ENCODE measurements around the gene RAD54L2. TPM values are rescaled to one million over a fixed set of nuclear protein-coding genes. Genes with fewer than 3 reads are reported as not detected.
"Not testable (repeated sequence)": the region's sequence is repeated elsewhere in the genome, so short reads cannot be mapped to it uniquely, and the experiment has no call there.

RAD54L2 gene
- total RNA-seq, 1 experiment from 2014 or later: 29.5 TPM

- Histone ChIP-seq H3K4me3 (no peak overlapping the region), H3K27me3 (no peaks in the 10 kb centered on the region), H3K27ac (no peak overlapping the region), H3K36me3 (no peaks in the 10 kb centered on the region), H3K4me1 (no peaks in the 10 kb centered on the region), H3K9me3 (replicated peaks) (no peaks in the 10 kb centered on the region)
- DNase-seq: no peak
Measured at GRCh38 chr3:51530485-51530884, 8.0 kb upstream of the RAD54L2 start.

GRCh38 chr3:51535146-51536019, 3.1 kb upstream of the RAD54L2 start:
- H3K36me3 ChIP-seq: no peaks in the 10 kb centered on the region
- no peak for DNase-seq
- peaks cover 9% of the 10 kb centered on the region; the same call in 1 of the 2 replicates for H3K4me1 ChIP-seq
- no peaks in the 10 kb centered on the region for H3K27me3 ChIP-seq
- H3K9me3 ChIP-seq (replicated peaks): no peaks in the 10 kb centered on the region
- no peak overlapping the region for H3K27ac ChIP-seq
- H3K4me3 ChIP-seq: no peak overlapping the region

DNA sequence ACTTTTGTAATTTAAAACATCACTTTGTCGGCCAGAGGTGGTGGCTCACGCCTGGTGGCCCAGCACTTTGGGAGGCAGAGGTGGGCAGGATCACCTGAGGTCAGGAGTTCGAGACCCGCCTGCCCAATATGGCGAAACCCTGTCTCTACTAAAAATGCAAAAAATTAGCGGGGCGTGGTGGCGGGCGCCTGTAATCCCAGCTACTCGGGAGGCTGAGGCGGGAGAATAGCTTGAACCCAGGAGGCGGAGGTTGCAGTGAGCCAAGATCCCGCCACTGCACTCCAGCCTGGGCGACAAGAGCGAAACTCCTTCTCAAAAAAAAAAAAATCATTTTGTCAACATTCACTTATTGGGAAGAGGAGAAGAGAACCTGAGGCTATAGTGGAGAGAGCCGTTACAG, 888 bp upstream of the RAD54L2 start:
- peak overlapping the region; percentile 92 for H3K4me3 ChIP-seq
- not testable (repeated sequence) for H3K4me1 ChIP-seq; H3K27ac ChIP-seq; H3K9me3 ChIP-seq (replicated peaks); H3K36me3 ChIP-seq; H3K27me3 ChIP-seq; DNase-seq

DNA sequence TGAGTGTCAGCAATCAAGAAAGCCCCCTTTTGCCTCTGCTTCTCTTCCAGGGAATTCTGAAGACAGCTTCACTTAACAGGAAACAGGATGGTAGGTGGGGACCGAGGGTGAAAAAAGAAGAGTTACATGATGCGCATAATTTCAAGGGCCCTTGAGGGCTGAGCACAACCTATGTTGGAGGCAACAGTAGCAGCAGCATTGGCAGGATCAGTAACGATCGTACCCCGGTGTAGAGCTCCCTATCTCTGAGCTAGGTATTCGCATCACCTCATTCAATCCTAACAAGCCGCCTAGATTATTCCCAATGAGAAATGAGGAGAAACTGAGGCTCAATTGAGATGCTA, 432 bp upstream of the RAD54L2 start:
- Histone ChIP-seq H3K36me3 (no peaks in the 10 kb centered on the region), H3K4me1 (peaks cover 9% of the 10 kb centered on the region; the same call in 1 of the 2 replicates), H3K27me3 (no peaks in the 10 kb centered on the region), H3K9me3 (replicated peaks) (no peaks in the 10 kb centered on the region), H3K27ac (no peak overlapping the region; the same call in 1 of the 2 replicates), H3K4me3 (peak overlapping the region; percentile 92)
- no peak for DNase-seq

DNA sequence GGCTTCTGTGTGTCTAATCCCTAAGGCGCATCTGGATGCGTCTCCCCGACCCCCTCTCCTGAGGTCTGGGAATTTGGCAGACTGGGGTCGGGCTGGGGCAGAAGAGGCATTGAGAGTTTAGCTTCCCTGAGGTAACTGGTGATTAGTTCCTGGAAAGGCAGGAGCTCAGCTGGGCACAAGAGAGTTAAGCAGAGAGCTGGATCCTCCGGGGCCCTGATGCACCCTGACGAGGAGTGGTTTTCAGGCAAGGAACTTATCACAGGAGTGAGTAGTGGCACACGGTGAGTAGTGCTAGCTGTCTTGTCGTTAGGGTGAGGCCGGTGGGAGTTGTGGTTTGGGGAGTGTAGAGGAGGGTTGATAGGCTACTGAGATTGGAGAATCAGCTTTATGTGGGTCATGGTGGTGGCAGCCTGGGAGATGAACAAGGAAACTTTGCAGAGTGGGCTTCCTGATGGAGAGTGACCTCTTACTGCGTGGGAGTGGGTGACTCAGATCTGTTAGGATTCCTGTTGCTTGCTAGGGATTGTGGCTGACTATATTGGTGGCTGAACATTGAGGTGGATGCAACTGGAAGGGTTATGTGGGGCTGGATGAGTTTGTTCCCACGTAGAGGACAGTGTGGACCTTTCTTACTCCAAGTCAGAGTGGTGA, 897 bp downstream of the RAD54L2 start:
- Histone ChIP-seq H3K27ac (peak overlapping the region; percentile 53), H3K9me3 (replicated peaks) (no peaks in the 10 kb centered on the region), H3K4me1 (peaks cover 9% of the 10 kb centered on the region; the same call in 1 of the 2 replicates), H3K27me3 (no peaks in the 10 kb centered on the region), H3K4me3 (peak overlapping the region; percentile 92), H3K36me3 (no peaks in the 10 kb centered on the region; the same call in 1 of the 2 replicates)
- peak; percentile 11 to 35 for DNase-seq

GRCh38 chr3:51542596-51542995, 4.1 kb downstream of the RAD54L2 start:
- H3K4me3 ChIP-seq; H3K27ac ChIP-seq; H3K36me3 ChIP-seq; H3K27me3 ChIP-seq; H3K9me3 ChIP-seq (replicated peaks); H3K4me1 ChIP-seq; DNase-seq: not testable (repeated sequence)

GRCh38 chr3:51544011-51544775, 5.7 kb downstream of the RAD54L2 start:
- Histone ChIP-seq H3K36me3 (peaks cover 7% of the 10 kb centered on the region), H3K4me1 (peaks cover 6% of the 10 kb centered on the region; the same call in 1 of the 2 replicates), H3K9me3 (replicated peaks) (no peaks in the 10 kb centered on the region), H3K4me3 (no peak overlapping the region), H3K27me3 (no peaks in the 10 kb centered on the region), H3K27ac (no peak overlapping the region)
- DNase-seq: no peak

DNA sequence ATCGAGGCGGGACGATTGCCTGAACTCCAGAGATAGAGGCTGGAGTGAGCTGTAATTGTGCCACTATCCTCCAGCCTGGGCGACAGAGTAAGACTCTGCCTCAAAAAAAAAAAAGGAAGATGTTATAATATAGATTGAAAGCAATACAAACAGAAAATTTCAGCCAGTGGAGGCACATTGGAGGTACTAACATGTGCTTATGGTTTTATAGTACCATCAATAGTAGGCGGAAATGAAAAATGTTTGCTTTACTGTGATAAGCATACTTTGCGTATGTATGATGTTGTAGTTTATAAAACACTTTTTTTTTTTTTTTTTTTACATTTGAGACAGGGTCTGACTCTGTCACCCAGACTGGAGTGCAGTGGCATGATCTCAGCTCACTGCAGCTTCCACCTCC, 8.8 kb downstream of the RAD54L2 start:
- DNase-seq: no peak
- Histone ChIP-seq H3K27ac (no peak overlapping the region), H3K4me3 (no peak overlapping the region), H3K4me1 (no peaks in the 10 kb centered on the region), H3K9me3 (replicated peaks) (no peaks in the 10 kb centered on the region), H3K36me3 (peaks cover 7% of the 10 kb centered on the region), H3K27me3 (no peaks in the 10 kb centered on the region)

- no peak overlapping the region for H3K4me3 ChIP-seq
- H3K9me3 ChIP-seq (replicated peaks): no peaks in the 10 kb centered on the region
- H3K36me3 ChIP-seq: peaks cover 7% of the 10 kb centered on the region
- H3K27me3 ChIP-seq: no peaks in the 10 kb centered on the region
- DNase-seq: no peak
- no peak overlapping the region for H3K27ac ChIP-seq
- H3K4me1 ChIP-seq: no peaks in the 10 kb centered on the region
Measured at GRCh38 chr3:51549311-51549710, 10.8 kb downstream of the RAD54L2 start.

DNA sequence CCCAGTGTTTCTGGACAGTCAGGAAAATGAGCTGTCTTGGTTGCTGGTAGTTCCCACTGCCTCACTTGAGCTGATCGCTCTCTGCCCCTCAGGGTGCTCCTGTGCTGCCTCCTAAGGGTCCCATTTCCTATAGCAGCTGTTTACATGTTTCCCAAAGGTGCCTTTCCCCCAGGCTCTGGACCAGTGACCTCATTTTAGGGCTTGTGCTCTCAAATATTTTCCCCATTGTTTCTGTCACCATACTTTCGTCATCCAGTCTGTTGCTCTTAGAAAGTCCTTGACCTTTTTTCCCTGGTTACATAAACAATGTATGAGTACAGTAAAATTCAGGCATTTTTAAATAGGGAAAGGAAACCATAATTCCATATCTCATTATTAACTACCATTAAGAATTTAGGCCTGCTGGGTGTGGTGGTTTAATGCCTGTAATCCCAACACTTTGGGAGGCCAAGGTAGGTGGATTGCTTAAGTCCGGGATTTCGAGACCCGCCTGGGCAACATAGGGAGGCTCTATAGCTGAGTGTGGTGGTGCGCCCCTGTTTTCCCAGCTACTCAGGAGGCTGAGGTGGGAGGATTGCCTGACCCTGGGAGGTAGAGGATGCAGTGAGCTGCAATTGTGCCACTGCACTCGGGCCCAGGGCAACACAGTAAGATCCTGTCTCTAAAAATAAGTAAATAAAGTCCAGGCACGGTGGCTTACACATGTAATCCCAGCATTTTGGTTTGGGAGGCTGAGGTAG, 11.7 kb downstream of the RAD54L2 start:
- H3K9me3 ChIP-seq (replicated peaks): no peaks in the 10 kb centered on the region
- DNase-seq: no peak
- peaks cover 6% of the 10 kb centered on the region for H3K36me3 ChIP-seq
- no peak overlapping the region for H3K27ac ChIP-seq
- no peak overlapping the region for H3K4me3 ChIP-seq
- no peaks in the 10 kb centered on the region for H3K4me1 ChIP-seq
- no peaks in the 10 kb centered on the region for H3K27me3 ChIP-seq

DNA sequence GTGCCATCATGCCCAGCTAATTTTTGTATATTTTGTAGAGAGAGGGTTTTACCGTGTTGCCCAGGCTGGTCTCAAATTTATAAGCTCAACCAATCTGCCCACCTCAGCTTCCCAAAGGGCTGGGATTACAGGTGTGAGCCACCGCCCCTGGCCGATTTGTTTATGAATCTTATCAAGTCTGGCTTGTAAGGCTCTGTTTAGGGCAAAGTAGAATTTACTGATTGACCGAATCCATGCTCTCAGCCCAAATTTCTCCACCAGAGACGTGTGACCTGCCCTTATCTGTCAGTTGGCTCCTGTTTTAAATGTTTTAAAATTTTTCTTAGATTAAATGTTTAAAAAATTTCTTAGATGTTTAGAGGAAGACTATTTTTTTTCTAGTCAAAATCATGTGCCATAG, 19.5 kb downstream of the RAD54L2 start:
- Histone ChIP-seq H3K4me1 (peaks cover 11% of the 10 kb centered on the region), H3K9me3 (replicated peaks) (no peaks in the 10 kb centered on the region), H3K27ac (no peak overlapping the region), H3K4me3 (no peak overlapping the region), H3K27me3 (no peaks in the 10 kb centered on the region), H3K36me3 (peaks cover 2% of the 10 kb centered on the region)
- DNase-seq: no peak

GRCh38 chr3:51559411-51559888, 20.9 kb downstream of the RAD54L2 start:
- Histone ChIP-seq H3K27ac (no peak overlapping the region), H3K9me3 (replicated peaks) (no peaks in the 10 kb centered on the region), H3K4me1 (peaks cover 11% of the 10 kb centered on the region), H3K4me3 (no peak overlapping the region), H3K27me3 (no peaks in the 10 kb centered on the region), H3K36me3 (peaks cover 2% of the 10 kb centered on the region)
- peak; percentile 65 to 71 for DNase-seq

DNA sequence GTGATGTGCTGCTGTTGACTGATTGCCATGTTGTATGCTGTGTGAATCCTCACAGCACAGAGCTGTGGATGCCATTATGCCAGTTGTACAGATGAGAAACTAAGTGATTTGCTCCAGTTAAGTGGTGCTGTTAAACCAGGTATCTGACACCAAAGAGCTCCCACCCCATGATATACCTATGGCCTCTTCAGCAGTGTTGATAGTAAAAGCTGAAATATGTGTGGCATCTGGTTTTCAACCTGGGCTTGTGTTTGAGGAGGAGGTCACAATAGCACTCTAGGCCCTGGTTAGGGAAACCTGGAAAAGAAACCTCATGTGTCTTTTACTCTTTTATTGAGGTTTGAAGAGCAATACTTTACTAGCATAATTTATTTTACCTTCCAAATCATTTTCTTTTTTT, 21.4 kb downstream of the RAD54L2 start:
- no peak overlapping the region for H3K27ac ChIP-seq
- peaks cover 2% of the 10 kb centered on the region for H3K36me3 ChIP-seq
- H3K4me3 ChIP-seq: no peak overlapping the region
- no peak for DNase-seq
- no peaks in the 10 kb centered on the region for H3K9me3 ChIP-seq (replicated peaks)
- no peaks in the 10 kb centered on the region for H3K27me3 ChIP-seq
- H3K4me1 ChIP-seq: peaks cover 11% of the 10 kb centered on the region

- H3K36me3 ChIP-seq; H3K27me3 ChIP-seq; DNase-seq; H3K4me3 ChIP-seq; H3K9me3 ChIP-seq (replicated peaks); H3K27ac ChIP-seq: not testable (repeated sequence)
- H3K4me1 ChIP-seq: peaks cover 11% of the 10 kb centered on the region
Measured at GRCh38 chr3:51562403-51562802, 23.9 kb downstream of the RAD54L2 start.

All from SJCRH30 (cell line).